Femur (tissue), 1 donor: ENCODE data around the gene UPK3A.

Experiments
- DNase-seq: peaks from one replicate; pipeline ENCODE4 v3.0.0-alpha.2; 2017

The UPK3A gene

DNA sequence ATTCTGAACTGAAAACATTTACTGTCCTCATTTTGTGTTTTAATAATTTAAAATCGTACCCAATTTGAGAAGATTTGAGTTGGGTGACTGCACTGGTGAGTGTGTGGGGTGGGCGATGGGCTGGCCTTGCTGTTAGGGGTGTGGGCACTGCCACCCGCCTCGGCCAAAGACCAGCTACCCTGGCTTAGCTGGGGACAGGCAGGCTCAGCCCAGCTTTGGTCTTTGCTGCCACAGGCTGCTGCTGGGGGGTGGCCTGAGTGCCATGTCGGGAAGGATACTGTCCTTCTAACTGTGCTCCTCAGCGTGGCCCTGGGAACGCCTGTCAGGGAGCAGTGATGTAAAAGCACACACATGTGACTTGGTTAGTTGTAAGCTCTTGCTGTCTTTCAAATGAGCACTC is 47.3 kb downstream of the UPK3A start:
- DNase-seq = no peak

- DNase-seq = no peak
Observed at GRCh38 chr22:45334068-45334467, 49.3 kb downstream of the UPK3A start.

GRCh38 chr22:45334528-45334927 is 49.8 kb downstream of the UPK3A start:
- no peak for DNase-seq

DNA sequence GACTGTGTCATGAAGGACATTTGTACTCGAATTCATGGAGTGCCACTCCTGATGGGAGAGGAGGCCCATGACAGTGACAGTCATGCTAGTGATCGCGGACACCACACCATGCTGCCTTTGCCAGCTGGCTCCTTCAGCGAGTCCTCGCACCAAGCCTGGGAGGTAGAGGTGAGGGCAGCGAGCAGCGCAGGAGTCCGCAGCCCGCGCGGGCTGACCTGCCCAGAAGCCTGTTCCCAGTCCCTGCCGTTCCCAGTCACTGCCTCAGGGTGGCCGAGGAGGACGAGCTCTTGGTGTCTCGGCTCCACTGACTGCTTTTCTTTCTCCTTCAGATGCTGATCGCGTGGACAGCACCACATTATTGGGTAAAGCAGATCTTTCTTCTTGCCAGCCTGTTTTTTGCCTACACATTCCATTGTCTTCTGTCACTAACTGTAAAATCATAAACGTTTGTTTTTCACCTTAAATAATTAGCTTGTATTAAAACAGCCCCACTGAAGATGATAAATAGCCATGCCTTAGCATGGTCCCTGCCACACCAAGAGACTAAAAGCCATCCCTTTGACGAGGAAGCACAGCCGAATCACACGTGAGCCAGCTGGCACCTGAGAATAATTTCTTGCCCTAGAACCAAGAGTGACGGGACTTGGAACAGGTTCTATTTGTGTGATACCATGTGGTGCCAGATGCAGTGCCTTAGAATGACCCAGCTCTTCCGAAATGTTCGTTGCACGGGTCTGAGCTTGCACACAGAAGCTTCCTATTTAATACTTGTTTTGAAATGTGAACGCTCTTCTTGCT is 50.5 kb downstream of the UPK3A start:
- DNase-seq = peak; percentile 51

DNA sequence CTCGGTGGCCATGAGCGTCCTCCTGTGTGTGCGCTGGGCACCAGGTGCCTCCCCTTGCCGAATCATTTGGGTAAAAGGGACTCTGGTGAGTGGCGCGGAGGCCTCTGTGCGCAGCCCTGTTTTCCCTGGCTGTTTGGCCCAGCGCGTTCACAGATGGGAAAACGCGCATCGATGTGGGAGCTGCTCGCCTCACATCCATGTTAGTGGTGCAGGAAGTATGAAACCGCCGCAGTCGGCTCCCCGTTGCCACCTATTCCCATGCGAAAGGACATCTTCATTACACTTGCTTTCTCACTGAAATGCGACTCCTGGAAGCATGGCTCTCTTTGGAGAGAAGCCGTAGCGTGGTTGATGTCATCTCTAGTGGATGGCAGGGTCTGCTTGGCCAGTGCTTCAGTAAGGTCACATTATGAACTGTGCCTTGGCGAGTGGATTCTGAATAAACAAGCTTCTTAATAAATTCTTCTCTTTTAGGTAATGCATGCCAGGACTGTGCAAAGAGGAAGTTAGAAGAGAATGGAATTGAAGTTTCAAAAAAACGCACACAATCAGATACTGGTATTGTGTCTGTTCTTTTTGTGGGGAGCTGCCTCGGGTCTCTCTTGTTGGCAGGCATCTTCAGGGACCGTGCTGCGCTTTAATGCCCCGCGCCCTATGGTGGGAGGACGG is 51.2 kb downstream of the UPK3A start:
- DNase-seq = no peak

DNA sequence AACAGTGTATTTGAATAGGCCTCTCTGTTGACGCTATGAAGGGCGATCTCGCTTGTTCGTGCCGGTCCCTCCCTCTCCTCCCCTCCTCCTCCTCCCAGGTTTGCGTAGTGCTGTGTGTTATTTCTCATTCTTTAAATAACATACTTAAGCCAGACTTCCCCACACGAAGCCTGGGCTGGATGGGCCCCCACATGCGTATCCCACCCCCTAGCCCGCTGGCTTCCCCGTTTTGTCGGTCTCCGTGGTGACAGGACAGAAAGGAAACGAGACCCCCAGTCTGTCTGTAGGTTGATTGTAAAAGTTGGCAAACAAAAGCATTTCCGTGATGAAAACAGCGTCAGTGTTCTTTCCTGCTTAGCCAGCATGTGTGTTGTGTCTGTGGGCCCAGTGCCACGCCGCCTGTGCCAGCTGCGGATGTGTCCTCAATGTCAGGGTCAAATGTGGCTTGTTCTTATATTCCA is 52.3 kb downstream of the UPK3A start:
- peak; percentile 86 for DNase-seq

DNA sequence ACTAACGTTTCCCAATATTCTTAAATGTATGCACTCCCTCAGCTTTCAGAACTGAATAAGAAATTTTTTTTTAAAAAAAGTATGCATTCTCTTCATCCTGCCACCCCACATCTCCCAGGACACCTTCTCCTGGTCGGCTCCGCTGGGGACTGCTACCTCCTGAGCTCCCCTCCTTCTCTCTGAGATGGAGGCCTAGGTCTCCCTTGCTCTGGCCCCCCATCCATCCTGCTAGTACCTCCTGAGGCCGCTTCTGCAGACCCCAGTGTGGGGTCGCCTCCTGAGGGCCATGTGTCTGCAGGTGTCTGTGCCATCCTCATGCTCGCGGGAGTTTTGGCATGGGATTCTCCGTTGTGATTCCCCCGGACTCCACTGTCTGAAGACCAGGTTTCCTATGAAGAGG is 52.8 kb downstream of the UPK3A start:
- DNase-seq = no peak

DNA sequence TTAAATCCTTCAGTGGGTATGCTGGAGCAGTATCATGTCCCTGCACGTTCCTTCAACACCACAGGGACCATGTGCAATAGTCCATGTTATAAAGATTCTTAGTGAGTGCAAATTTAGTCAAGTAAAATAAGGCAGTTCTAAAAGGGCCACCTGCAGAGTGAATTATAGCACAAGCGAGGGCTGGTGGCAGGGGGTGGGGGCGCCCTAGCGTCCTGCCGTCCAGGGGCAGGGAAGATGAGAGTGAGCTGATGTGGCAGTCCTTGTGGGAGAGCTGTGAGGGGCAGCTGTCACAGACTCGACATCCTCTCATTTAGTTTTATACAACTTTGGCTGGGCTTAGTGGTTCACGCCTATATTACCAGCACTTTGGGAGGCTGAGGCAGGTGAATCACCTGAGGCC is 54.0 kb downstream of the UPK3A start:
- no peak for DNase-seq

DNA sequence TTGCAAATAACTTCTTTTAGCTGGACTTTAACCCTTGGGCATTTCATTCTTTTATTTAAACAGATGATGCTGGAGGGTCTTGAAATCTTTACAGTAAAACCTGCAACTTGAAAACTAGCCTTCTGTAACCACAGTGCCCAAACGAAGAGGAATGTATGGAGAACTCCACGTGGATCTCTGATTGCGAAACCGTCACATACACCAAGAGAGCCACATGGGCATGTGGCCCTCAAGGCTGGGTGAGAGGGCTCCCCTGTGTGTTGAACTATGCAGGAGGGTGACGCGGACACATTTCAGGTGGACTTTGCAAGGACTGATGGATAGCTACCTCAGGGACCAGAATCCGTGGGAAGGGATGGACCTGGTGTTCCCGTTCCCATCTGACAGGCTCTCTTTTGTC is 55.6 kb downstream of the UPK3A start:
- DNase-seq = no peak

DNA sequence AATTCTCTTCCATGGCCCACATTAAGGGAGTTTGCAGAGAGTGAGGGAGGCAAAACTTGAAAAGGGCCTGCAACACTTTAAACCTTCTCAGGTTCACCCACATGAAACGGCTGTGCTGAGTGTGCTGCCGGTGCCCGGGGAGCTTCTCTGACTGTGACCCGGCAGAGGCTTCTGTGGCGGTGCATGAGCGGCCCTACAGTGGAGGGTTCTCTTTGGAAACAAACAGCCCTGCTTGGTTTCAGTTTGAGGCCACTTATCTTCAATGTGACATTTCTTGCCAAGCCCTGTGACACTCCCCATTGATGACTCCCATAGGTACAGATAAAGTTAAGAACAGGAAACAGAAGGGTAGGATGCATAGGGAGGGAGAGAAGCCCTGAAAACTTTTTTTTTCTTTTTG is 56.7 kb downstream of the UPK3A start:
- no peak for DNase-seq

DNA sequence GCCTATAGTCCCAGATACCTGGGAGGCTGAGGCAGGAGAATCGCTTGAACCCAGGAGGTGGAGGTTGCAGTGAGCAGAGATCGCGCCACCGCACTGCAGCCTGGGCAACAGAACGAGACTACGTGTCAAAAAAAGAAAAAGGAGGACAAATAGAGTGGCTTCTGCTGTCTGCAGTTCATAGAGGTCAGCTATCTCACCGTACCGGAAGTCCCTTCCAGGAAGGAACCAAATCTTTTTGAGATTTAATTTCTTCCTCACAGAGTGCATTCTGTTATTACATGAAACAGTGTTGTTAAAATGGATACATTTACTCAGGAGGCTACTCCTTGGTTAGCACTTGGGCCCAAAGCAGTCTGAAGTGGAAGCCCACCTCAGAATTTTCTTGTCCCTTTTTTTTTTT is 58.4 kb downstream of the UPK3A start:
- no peak for DNase-seq

- DNase-seq = no peak
Observed at GRCh38 chr22:45344334-45344733, 59.6 kb downstream of the UPK3A start.
